ENCODE results near the gene TEAD3.

Gene TEAD3

GRCh38 chr6:35512006-35512405 lies 15.1 kb upstream of the TEAD3 start:
- ATAC-seq: no peak

GRCh38 chr6:35511562-35511941 lies 14.7 kb upstream of the TEAD3 start:
- no peak for ATAC-seq

- ATAC-seq: no peak
Observed at GRCh38 chr6:35510916-35511561, 14.2 kb upstream of the TEAD3 start.

- ATAC-seq: no peak
Observed at GRCh38 chr6:35508542-35508941, 11.7 kb upstream of the TEAD3 start.

- ATAC-seq: no peak
Observed at GRCh38 chr6:35508027-35508426, 11.1 kb upstream of the TEAD3 start.

GRCh38 chr6:35507221-35507620 lies 10.3 kb upstream of the TEAD3 start:
- no peak for ATAC-seq

GRCh38 chr6:35506536-35506935 lies 9.7 kb upstream of the TEAD3 start:
- ATAC-seq: no peak

- no peak for ATAC-seq
Observed at GRCh38 chr6:35505999-35506412, 9.1 kb upstream of the TEAD3 start.

GRCh38 chr6:35503534-35503933 lies 6.7 kb upstream of the TEAD3 start:
- no peak for ATAC-seq

- ATAC-seq: no peak
Observed at GRCh38 chr6:35501784-35502183, 4.9 kb upstream of the TEAD3 start.

- no peak for ATAC-seq
Observed at GRCh38 chr6:35500782-35501181, 3.9 kb upstream of the TEAD3 start.

- no peak for ATAC-seq
Observed at GRCh38 chr6:35499372-35499771, 2.5 kb upstream of the TEAD3 start.

GRCh38 chr6:35498422-35499067 lies 1.7 kb upstream of the TEAD3 start:
- no peak for ATAC-seq

GRCh38 chr6:35497571-35498421 lies 917 bp upstream of the TEAD3 start:
- peak; percentile 41 to 55 for ATAC-seq

- ATAC-seq: no peak
Observed at GRCh38 chr6:35496036-35496840, 641 bp downstream of the TEAD3 start.

- no peak for ATAC-seq
Observed at GRCh38 chr6:35495258-35496035, 1.4 kb downstream of the TEAD3 start.

GRCh38 chr6:35494161-35494563 lies 2.7 kb downstream of the TEAD3 start:
- ATAC-seq: no peak

- ATAC-seq: no peak
Observed at GRCh38 chr6:35493307-35493983, 3.4 kb downstream of the TEAD3 start.

GRCh38 chr6:35492974-35493284 lies 4.0 kb downstream of the TEAD3 start:
- no peak for ATAC-seq

- no peak for ATAC-seq
Observed at GRCh38 chr6:35492258-35492973, 4.5 kb downstream of the TEAD3 start.

Measured in activated CD4-positive, CD25-positive, alpha-beta regulatory T cell treated with anti-CD3 and anti-CD28 coated beads, Interleukin-2, amount 50 U/mL, for 24 hours (primary cell).